Esophagus muscularis mucosa (tissue), 4 donors: ENCODE measurements around the gene ISCA1.

Experiments
- EP300 ChIP-seq: sonication (generic); formaldehyde crosslinking; IDR thresholded peaks from one replicate; pipeline ENCODE4 v1.6.1; 2017; ENCODE audit warnings: antibody characterized with exemption
- POLR2A ChIP-seq: fragments of 450-650 bp; IDR thresholded peaks from one replicate; pipeline ENCODE4 v1.6.1; 2017; ENCODE audit warnings: antibody characterized with exemption, moderate library complexity, mild to moderate bottlenecking, low read depth
- POLR2AphosphoS5 ChIP-seq, 2 donors: sonication (generic); formaldehyde crosslinking; IDR thresholded peaks; one replicate each; pipeline ENCODE4 v1.6.1; 2017; ENCODE audit warnings: antibody characterized with exemption in 2 of 2
- TF ChIP-seq, protein P1 (sequence below), 3 experiments: fragments of 200-600 bp in 2 of 3; fragments of 450-650 bp in 1 of 3; sonication (generic) in 2 of 3; IDR thresholded peaks; one replicate each; pipeline ENCODE4 v1.5.1; 2017 to 2019; ENCODE audit warnings: antibody characterized with exemption in 3 of 3, mild to moderate bottlenecking in 2 of 3, moderate library complexity in 1 of 3

DNA sequence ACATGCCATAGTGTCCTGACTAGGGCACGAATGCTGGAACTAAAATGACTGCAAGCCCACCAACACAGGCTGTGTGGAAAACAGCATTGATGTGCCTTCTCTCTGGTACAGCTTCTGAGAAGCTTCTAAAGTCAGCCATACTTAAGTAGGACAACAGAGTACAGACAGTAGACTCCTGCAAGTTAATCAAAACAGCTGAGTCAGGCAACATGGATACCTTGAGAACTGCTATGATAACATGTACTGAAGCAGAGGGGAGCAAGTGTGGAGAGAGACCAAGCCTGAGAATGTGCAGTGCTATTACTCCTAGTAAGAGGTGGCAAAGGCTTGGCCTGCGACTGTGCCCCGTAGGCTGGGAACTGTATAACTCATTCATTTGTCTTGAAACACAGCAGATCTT is 2.5 kb downstream of the ISCA1 start:
- TF ChIP-seq POLR2A: no peak
- TF ChIP-seq, protein P1, sequence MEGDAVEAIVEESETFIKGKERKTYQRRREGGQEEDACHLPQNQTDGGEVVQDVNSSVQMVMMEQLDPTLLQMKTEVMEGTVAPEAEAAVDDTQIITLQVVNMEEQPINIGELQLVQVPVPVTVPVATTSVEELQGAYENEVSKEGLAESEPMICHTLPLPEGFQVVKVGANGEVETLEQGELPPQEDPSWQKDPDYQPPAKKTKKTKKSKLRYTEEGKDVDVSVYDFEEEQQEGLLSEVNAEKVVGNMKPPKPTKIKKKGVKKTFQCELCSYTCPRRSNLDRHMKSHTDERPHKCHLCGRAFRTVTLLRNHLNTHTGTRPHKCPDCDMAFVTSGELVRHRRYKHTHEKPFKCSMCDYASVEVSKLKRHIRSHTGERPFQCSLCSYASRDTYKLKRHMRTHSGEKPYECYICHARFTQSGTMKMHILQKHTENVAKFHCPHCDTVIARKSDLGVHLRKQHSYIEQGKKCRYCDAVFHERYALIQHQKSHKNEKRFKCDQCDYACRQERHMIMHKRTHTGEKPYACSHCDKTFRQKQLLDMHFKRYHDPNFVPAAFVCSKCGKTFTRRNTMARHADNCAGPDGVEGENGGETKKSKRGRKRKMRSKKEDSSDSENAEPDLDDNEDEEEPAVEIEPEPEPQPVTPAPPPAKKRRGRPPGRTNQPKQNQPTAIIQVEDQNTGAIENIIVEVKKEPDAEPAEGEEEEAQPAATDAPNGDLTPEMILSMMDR (IDR thresholded peaks at IDR 0.05): no peak
- no peak for TF ChIP-seq POLR2AphosphoS5 (IDR thresholded peaks at IDR 0.05)
- TF ChIP-seq EP300: no peak
